Pulmonary artery endothelial cell (primary cell): ENCODE results near the gene MRPL23. TPM values are rescaled to one million over a fixed set of nuclear protein-coding genes. Genes with fewer than 3 reads are reported as not detected.
"Not testable (repeated sequence)": the region's sequence is repeated elsewhere in the genome, so short reads cannot be mapped to it uniquely, and the experiment has no call there.

Experiments used
- DNase-seq: peaks from one replicate; pipeline ENCODE4 v3.0.0-alpha.2; 2011; ENCODE audit warnings: low read depth, low spot score
- total RNA-seq: library from RNA; depleted of rRNA; stranded (reverse); fragments of >200 nt; gene quantifications from 2 replicates; pipeline ENCODE4 v1.2.3, GENCODE V29; 2014

Gene MRPL23
- total RNA-seq, 1 donor from 2014 or later, result 58.7 TPM

DNA sequence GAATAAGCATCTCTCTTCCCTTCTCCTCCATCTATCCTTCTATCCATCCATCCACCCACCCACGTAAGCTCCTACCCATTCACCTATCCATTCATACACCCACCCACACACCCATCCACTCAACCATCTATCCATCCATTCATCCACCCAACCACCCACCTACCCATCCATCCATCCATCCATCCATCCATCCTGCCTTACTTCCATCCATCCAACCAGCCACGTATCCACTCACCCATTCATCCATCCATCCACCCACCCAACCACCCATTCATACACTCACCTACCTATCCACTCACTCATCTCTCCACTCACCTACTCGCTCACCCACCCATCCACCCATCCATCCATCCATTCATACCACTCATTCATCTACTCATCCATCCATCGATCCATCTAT is 14.5 kb upstream of the MRPL23 start:
- DNase-seq, result no peak

- no peak for DNase-seq
Observed at GRCh38 chr11:1933416-1934334, 13.5 kb upstream of the MRPL23 start.

GRCh38 chr11:1934335-1935155 is 12.6 kb upstream of the MRPL23 start:
- no peak for DNase-seq

DNA sequence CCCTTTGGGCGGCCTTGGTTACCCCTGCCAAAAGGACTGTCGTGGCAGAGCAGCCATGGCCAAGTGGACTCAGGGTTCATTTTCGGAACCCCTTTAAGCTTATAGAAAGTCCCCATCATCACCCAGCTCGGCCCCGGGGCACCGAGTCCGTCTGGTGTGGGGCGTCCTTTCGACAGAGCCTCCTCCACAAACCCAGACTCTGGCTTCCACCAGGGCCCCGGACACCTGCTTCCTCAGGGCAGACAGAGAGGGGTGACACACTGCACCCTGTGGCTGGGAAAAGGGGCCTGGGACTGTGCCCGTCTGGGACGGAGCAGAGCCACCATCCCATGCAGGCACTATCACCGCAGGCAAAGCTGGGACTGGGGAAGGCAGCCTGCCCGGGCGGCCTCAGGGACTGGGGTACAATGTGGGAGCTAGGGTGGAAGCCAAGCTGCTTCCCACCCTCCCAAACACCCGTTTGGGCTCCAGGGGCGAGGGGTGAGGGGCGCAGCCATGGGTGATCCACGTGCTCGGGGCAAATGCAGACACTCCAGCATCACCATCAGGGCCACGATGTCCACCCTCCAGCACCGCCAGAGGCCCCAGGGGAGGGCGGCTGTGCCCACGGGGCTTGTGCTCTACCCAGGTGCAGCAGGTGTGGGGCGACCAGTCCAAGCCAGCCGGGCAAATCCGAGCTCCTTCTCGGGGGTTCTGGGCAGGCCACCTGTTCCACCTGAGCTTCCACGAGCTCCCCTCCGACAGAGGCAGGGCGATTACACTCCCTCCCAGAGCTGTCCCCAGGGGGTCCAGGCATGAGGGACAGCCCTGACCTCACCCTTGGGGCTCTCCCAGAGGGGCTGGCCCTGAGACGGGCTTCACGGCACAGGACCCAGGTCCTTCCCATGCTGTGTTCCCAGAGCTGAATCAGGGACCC is 11.7 kb upstream of the MRPL23 start:
- DNase-seq, result no peak

- DNase-seq, result no peak
Observed at GRCh38 chr11:1936072-1936780, 10.9 kb upstream of the MRPL23 start.

DNA sequence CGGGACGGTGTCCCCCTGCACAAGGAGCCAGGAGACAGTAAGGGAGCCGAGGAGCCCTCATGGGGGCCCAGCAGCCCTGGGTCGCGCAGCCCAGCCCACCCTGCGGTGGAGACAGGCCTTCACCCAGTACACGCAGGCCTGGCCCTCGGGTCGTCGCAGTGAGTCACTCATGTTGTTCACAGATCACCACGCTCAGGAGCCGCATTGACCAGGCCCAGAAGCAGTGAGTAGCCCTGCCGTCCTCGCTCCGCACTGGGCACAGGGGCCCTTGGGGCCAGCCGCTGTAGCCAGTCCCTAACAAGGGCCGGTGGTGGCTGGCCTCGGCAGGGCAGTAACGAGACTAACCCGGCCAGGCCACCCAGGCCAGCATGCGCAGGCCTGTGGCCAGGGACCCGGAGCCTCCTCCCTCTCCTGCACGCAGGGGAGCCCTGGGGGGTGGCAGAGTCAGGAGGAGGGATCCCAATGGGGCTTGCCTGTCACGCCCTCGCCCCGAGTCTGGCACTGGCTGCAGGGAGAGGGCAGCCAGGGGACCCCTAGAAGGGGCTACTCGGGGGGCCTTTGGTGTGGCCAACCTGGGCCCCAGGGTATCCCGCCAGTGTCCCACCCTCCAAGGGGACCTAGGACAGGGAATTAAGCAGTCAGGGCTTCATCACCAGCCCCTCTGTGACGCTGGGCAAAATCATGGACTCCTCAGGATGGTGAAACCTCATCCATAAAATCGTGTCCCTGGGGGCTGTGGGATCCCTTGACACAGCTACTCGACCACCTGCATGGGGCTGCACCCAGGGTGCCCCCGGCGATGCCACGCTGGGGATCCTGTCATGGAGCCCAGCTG is 10.1 kb upstream of the MRPL23 start:
- DNase-seq, result no peak

DNA sequence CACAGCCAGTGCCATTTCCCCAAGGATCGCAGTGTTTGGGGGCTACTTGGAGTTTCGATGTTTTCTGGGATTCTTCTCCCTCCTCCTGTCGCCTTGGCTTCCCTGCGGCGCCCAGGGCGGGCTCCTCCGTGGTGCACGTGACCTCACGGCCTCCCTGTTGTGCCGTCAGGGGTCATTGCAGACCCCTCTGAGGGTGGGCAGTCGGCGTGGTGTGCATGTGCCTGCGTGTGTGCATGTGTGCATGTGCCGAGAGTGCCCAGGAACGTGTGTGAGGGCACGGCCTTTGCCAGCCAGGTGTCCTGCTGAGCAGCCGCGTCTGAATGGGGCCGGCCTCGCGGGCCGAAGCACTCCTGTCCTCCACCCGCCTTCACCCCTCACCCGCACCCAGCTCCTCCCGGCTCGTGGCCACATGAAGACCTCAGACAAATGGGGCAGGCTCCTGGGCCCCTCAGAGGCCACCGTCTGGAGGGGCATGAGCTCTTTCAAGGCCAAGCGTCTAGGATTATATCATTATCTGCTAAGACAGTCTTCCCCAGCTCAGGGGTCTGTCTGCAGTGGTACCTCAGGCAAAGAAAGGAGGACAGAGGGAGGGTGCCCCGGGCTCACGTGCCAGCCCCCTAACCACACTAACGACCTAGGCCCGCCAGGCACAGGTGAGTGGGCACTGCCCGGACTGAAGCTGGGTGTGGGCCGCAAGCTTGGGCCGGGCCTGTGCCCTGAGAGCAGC is 9.4 kb upstream of the MRPL23 start:
- no peak for DNase-seq

- no peak for DNase-seq
Observed at GRCh38 chr11:1938343-1939005, 8.7 kb upstream of the MRPL23 start.

GRCh38 chr11:1939006-1939625 is 8.0 kb upstream of the MRPL23 start:
- DNase-seq, result no peak

- not testable (repeated sequence) for DNase-seq
Observed at GRCh38 chr11:1939788-1940187, 7.3 kb upstream of the MRPL23 start.

- DNase-seq, result no peak
Observed at GRCh38 chr11:1942558-1943260, 4.4 kb upstream of the MRPL23 start.

- no peak for DNase-seq
Observed at GRCh38 chr11:1943576-1943975, 3.6 kb upstream of the MRPL23 start.

DNA sequence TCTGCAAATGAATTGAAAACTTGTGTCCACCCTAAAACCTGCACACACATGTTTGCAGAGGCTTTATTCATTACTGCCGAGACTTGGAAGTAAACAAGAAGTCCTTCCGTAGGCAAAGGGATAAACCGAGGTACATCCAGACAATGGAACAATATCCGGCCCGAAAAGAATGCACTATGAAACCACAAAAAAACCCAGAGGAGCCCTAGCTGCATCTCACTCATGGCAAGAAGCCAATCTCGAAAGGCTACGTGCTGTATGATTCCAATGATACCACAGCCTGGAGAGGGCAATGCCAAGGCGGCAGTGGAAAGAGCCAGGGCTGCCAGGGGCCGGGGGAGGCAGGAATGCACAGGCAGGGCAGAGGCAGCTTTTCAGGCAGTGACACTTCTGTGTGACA is 3.2 kb upstream of the MRPL23 start:
- no peak for DNase-seq

GRCh38 chr11:1947592-1948237 is 583 bp downstream of the MRPL23 start:
- DNase-seq, result no peak

- no peak for DNase-seq
Observed at GRCh38 chr11:1948389-1948788, 1.3 kb downstream of the MRPL23 start.

GRCh38 chr11:1949302-1949701 is 2.2 kb downstream of the MRPL23 start:
- no peak for DNase-seq

- no peak for DNase-seq
Observed at GRCh38 chr11:1949922-1950321, 2.8 kb downstream of the MRPL23 start.
